NCI-H1105 (cell line): ENCODE data around the gene HOMER2.
"Not testable (repeated sequence)": the region's sequence is repeated elsewhere in the genome, so short reads cannot be mapped to it uniquely, and the experiment has no call there.

ENCODE experiments used
- DNase-seq: peaks from one replicate; lab custom pipeline; 2025; lab: John Stamatoyannopoulos, UW

The HOMER2 gene

GRCh38 chr15:82952158-82953081 is at the start of gene HOMER2:
Gene HOMER2 (minus strand): TSS chr15:82952720. CDS start chr15:82952535, 185 bp downstream.
- DNase-seq = peak; percentile 24

GRCh38 chr15:83000672-83001031 is 48.1 kb upstream of the HOMER2 start:
- DNase-seq = not testable (repeated sequence)

- DNase-seq = peak; percentile 11
Measured at GRCh38 chr15:82999905-83000671, 47.6 kb upstream of the HOMER2 start.

- no peak for DNase-seq
Measured at GRCh38 chr15:82999426-82999825, 46.9 kb upstream of the HOMER2 start.

- no peak for DNase-seq
Measured at GRCh38 chr15:82995938-82996337, 43.4 kb upstream of the HOMER2 start.

- no peak for DNase-seq
Measured at GRCh38 chr15:82995076-82995475, 42.6 kb upstream of the HOMER2 start.

- no peak for DNase-seq
Measured at GRCh38 chr15:82993144-82993543, 40.6 kb upstream of the HOMER2 start.

- no peak for DNase-seq
Measured at GRCh38 chr15:82992436-82992998, 40.0 kb upstream of the HOMER2 start.

- no peak for DNase-seq
Measured at GRCh38 chr15:82986442-82986780, 33.9 kb upstream of the HOMER2 start.

GRCh38 chr15:82985688-82986441 is 33.3 kb upstream of the HOMER2 start, which contains the start of gene RAMAC:
Gene RAMAC (plus strand): TSS chr15:82986210. CDS start chr15:82989019, 2,809 bp downstream.
- DNase-seq = peak; percentile 86

- DNase-seq = no peak
Measured at GRCh38 chr15:82980981-82981380, 28.5 kb upstream of the HOMER2 start.

- DNase-seq = no peak
Measured at GRCh38 chr15:82979726-82980125, 27.2 kb upstream of the HOMER2 start.

- DNase-seq = no peak
Measured at GRCh38 chr15:82978438-82978837, 25.9 kb upstream of the HOMER2 start.

GRCh38 chr15:82977076-82977475 is 24.6 kb upstream of the HOMER2 start:
- DNase-seq = no peak

GRCh38 chr15:82972990-82973389 is 20.5 kb upstream of the HOMER2 start:
- DNase-seq = no peak

- no peak for DNase-seq
Measured at GRCh38 chr15:82971218-82971984, 18.9 kb upstream of the HOMER2 start.

GRCh38 chr15:82970696-82971095 is 18.2 kb upstream of the HOMER2 start:
- DNase-seq = no peak

GRCh38 chr15:82970078-82970686 is 17.7 kb upstream of the HOMER2 start:
- DNase-seq = no peak

GRCh38 chr15:82969353-82969752 is 16.8 kb upstream of the HOMER2 start:
- no peak for DNase-seq

- no peak for DNase-seq
Measured at GRCh38 chr15:82968066-82968465, 15.5 kb upstream of the HOMER2 start.

GRCh38 chr15:82966671-82967071 is 14.2 kb upstream of the HOMER2 start:
- DNase-seq = no peak
